Measurements from ENCODE around the gene IMP3. TPM values are rescaled to one million over a fixed set of nuclear protein-coding genes. Genes with fewer than 3 reads are reported as not detected.

Gene IMP3
- total RNA-seq, 1 donor, result 82.1 TPM

- TF ChIP-seq CTCF (IDR thresholded peaks at IDR 0.05; ENCODE audit: insufficient read depth, low read length), result no peak
- DNase-seq (ENCODE audit: low read depth), result no peak
- H3K4me3 ChIP-seq (ENCODE audit: low read depth, low read length), result peak overlapping the region; percentile 22
These were observed 21.7 kb upstream of the IMP3 start for GRCh38 chr15:75661756-75662140.

GRCh38 chr15:75661100-75661755 lies 21.2 kb upstream of the IMP3 start:
- H3K4me3 ChIP-seq (ENCODE audit: low read depth, low read length), result peak overlapping the region; percentile 22
- DNase-seq (ENCODE audit: low read depth), result peak; percentile 95
- no peak for TF ChIP-seq CTCF (IDR thresholded peaks at IDR 0.05; ENCODE audit: insufficient read depth, low read length)

- DNase-seq (ENCODE audit: low read depth), result no peak
- H3K4me3 ChIP-seq (ENCODE audit: low read depth, low read length), result no peak overlapping the region
- no peak for TF ChIP-seq CTCF (IDR thresholded peaks at IDR 0.05; ENCODE audit: insufficient read depth, low read length)
These were observed 20.1 kb upstream of the IMP3 start for GRCh38 chr15:75659928-75660645.

GRCh38 chr15:75659141-75659771 lies 19.2 kb upstream of the IMP3 start:
- no peak for DNase-seq (ENCODE audit: low read depth)
- no peak for TF ChIP-seq CTCF (IDR thresholded peaks at IDR 0.05; ENCODE audit: insufficient read depth, low read length)
- H3K4me3 ChIP-seq (ENCODE audit: low read depth, low read length), result no peak overlapping the region

- DNase-seq (ENCODE audit: low read depth), result no peak
These were observed 16.8 kb upstream of the IMP3 start for GRCh38 chr15:75656813-75657212.

GRCh38 chr15:75656331-75656730 lies 16.3 kb upstream of the IMP3 start:
- TF ChIP-seq CTCF (IDR thresholded peaks at IDR 0.05; ENCODE audit: insufficient read depth, low read length), result no peak
- H3K4me3 ChIP-seq (ENCODE audit: low read depth, low read length), result no peak overlapping the region
- DNase-seq (ENCODE audit: low read depth), result no peak

More at GRCh38 chr15:75656813-75657212, 16.8 kb upstream of the IMP3 start:
- TF ChIP-seq CTCF (IDR thresholded peaks at IDR 0.05; ENCODE audit: insufficient read depth, low read length), result no peak
- no peak overlapping the region for H3K4me3 ChIP-seq (ENCODE audit: low read depth, low read length)
